Small intestine (tissue), 7 donors: Measurements from ENCODE around the gene CD200. TPM values are rescaled to one million over a fixed set of nuclear protein-coding genes. Genes with fewer than 3 reads are reported as not detected.
A peak's percentile ranks its signal among the peaks of the same experiment; 100 is the strongest.

ENCODE experiments used
- DNase-seq, 2 donors: peaks; one replicate each; pipeline versions ENCODE4 v3.0.0 to v3.0.0-alpha.2; 2013
- FAIRE-seq: peaks from 2 replicates; lab custom pipeline; 2012; peaks lifted over from hg19 to GRCh38; lab: Jason Lieb, UNC
- H3K27ac ChIP-seq, 3 donors: one replicate each; pipeline ENCODE4 v1.5.1; 2013; ENCODE audit warnings: low read length in 2 of 3, mild to moderate bottlenecking in 2 of 3, control low read depth in 1 of 3, inconsistent platforms in 1 of 3, low read depth in 1 of 3, moderate library complexity in 1 of 3
- H3K27me3 ChIP-seq, 3 donors: one replicate each; pipeline ENCODE4 v1.6.1; 2013; ENCODE audit warnings: low read length in 3 of 3, inconsistent platforms in 1 of 3; ENCODE audit not compliant: control insufficient read depth in 3 of 3, insufficient read depth in 3 of 3
- H3K36me3 ChIP-seq, 3 donors: one replicate each; pipeline ENCODE4 v1.6.1; 2013; ENCODE audit warnings: low read length in 3 of 3, inconsistent platforms in 1 of 3, low read depth in 1 of 3, mild to moderate bottlenecking in 1 of 3, moderate library complexity in 1 of 3; ENCODE audit not compliant: control insufficient read depth in 3 of 3, insufficient read depth in 2 of 3
- H3K4me1 ChIP-seq, 3 donors: one replicate each; pipeline ENCODE4 v1.6.1; 2013; ENCODE audit warnings: low read length in 2 of 3, inconsistent platforms in 1 of 3, low read depth in 1 of 3, mild to moderate bottlenecking in 1 of 3, moderate library complexity in 1 of 3; ENCODE audit not compliant: control insufficient read depth in 3 of 3, insufficient read depth in 2 of 3
- H3K4me3 ChIP-seq, 3 donors: one replicate each; pipeline ENCODE4 v1.5.1; 2013; ENCODE audit warnings: low read length in 3 of 3, control low read depth in 1 of 3, inconsistent platforms in 1 of 3, low read depth in 1 of 3, mild to moderate bottlenecking in 1 of 3, moderate library complexity in 1 of 3
- H3K9me3 ChIP-seq, 2 donors: one replicate each; pipeline ENCODE4 v1.6.1; 2013; ENCODE audit warnings: low read depth in 1 of 2, low read length in 1 of 2; ENCODE audit not compliant: control insufficient read depth in 2 of 2, insufficient read depth in 1 of 2
- WGBS, 3 donors: extraction: QIAGEN DNeasy Blood & Tissue Kit; methylation state at CpG; one replicate each; pipeline ENCODE4 v1.1.7; 2013; 5-methylcytosine and 5-hydroxymethylcytosine counted together
- polyA plus RNA-seq, 4 donors: library from polyadenylated mRNA; stranded (reverse) in 3 of 4; unstranded in 1 of 4; fragments of 200-250 nt in 3 of 4; fragments of 120-200 nt in 1 of 4; gene quantifications; one replicate each; pipeline versions ENCODE4 v1.2.1 to v1.2.3, GENCODE V29; 2013
- donor health status: healthy with polysubstance abuse.
- donor health status: control.
- donor health status: control.
- donor health status: Bipolar disorder and iron deficiency.
- donor health status: healthy.

The CD200 gene
- polyA plus RNA-seq, 4 donors, result 1.1 to 9.6 (median 7.9) TPM; not detected in 1

- H3K9me3 ChIP-seq, result peaks cover 0 to 14% of the 10 kb centered on the region in 2 donors
- no peak for FAIRE-seq
- no peaks in the 10 kb centered on the region for H3K27me3 ChIP-seq
- peak; percentile 23 to 24 for DNase-seq
- no peaks in the 10 kb centered on the region for H3K36me3 ChIP-seq
- H3K4me1 ChIP-seq, result peaks cover 0 to 8% (median 2%) of the 10 kb centered on the region in 3 donors
- 5 to 19% (median 7%) methylated on average over 11 of the region's 11 CpGs for WGBS, 3 donors
- peak overlapping the region in 2 of 3 donors; percentile 17 to 55 for H3K4me3 ChIP-seq
- H3K27ac ChIP-seq, result peak overlapping the region in 1 of 3 donors; percentile 41
Measured at GRCh38 chr3:112303764-112304325, 29.1 kb upstream of the CD200 start.

- FAIRE-seq, result no peak
- Histone ChIP-seq H3K36me3 (no peaks in the 10 kb centered on the region), H3K4me1 (peaks cover 0 to 8% (median 2%) of the 10 kb centered on the region in 3 donors), H3K27me3 (no peaks in the 10 kb centered on the region), H3K4me3 (peak overlapping the region in 1 of 3 donors; percentile 55), H3K9me3 (peaks cover 0 to 14% of the 10 kb centered on the region in 2 donors), H3K27ac (no peak overlapping the region)
- DNase-seq, result no peak
- 79 to 91% (median 88%) methylated on average over 2 of the region's 2 CpGs for WGBS, 3 donors
Measured at GRCh38 chr3:112304611-112305010, 28.3 kb upstream of the CD200 start.

GRCh38 chr3:112306825-112307224 is 26.1 kb upstream of the CD200 start:
- Histone ChIP-seq H3K4me1 (peaks cover 0 to 8% (median 2%) of the 10 kb centered on the region in 3 donors), H3K9me3 (peaks cover 0 to 12% of the 10 kb centered on the region in 2 donors), H3K27ac (no peak overlapping the region), H3K27me3 (no peaks in the 10 kb centered on the region), H3K4me3 (no peak overlapping the region), H3K36me3 (no peaks in the 10 kb centered on the region)
- WGBS, 3 donors, result 91 to 97% (median 94%) methylated on average over 9 of the region's 9 CpGs
- FAIRE-seq (no peak), DNase-seq (no peak)

- Histone ChIP-seq H3K36me3 (no peaks in the 10 kb centered on the region), H3K27me3 (no peaks in the 10 kb centered on the region), H3K4me1 (peaks cover 0 to 8% (median 2%) of the 10 kb centered on the region in 3 donors), H3K4me3 (no peak overlapping the region), H3K9me3 (peaks cover 0 to 5% of the 10 kb centered on the region in 2 donors), H3K27ac (no peak overlapping the region)
- whole genome bisulfite sequencing, 3 donors, result 83 to 90% (median 86%) methylated on average over 4 of the region's 4 CpGs
- DNase-seq (no peak), FAIRE-seq (no peak)
Measured at GRCh38 chr3:112307557-112307956, 25.4 kb upstream of the CD200 start.

- H3K9me3 ChIP-seq, result no peaks in the 10 kb centered on the region
- peak; percentile 24 to 39 for DNase-seq
- H3K27me3 ChIP-seq, result no peaks in the 10 kb centered on the region
- WGBS, 3 donors, result 40 to 55% (median 51%) methylated on average over 7 of the region's 7 CpGs
- H3K4me1 ChIP-seq, result peaks cover 0 to 8% (median 2%) of the 10 kb centered on the region in 3 donors
- no peak for FAIRE-seq
- H3K27ac ChIP-seq, result no peak overlapping the region
- no peak overlapping the region for H3K4me3 ChIP-seq
- H3K36me3 ChIP-seq, result no peaks in the 10 kb centered on the region
Measured at GRCh38 chr3:112308151-112308911, 24.6 kb upstream of the CD200 start.

GRCh38 chr3:112314649-112315048 is 18.3 kb upstream of the CD200 start:
- Histone ChIP-seq H3K4me1 (peaks cover 0 to 4% (median 0%) of the 10 kb centered on the region in 3 donors), H3K4me3 (no peak overlapping the region), H3K9me3 (no peaks in the 10 kb centered on the region), H3K27me3 (no peaks in the 10 kb centered on the region), H3K36me3 (no peaks in the 10 kb centered on the region), H3K27ac (no peak overlapping the region)
- WGBS, 3 donors, result 70 to 92% (median 89%) methylated on average over 2 of the region's 2 CpGs
- FAIRE-seq, result no peak
- no peak for DNase-seq

GRCh38 chr3:112315791-112316190 is 17.2 kb upstream of the CD200 start:
- no peak overlapping the region for H3K4me3 ChIP-seq
- WGBS, 3 donors, result 62 to 95% (median 93%) methylated on average over 1 of the region's 1 CpG
- no peaks in the 10 kb centered on the region for H3K9me3 ChIP-seq
- no peak overlapping the region for H3K27ac ChIP-seq
- FAIRE-seq (no peak), DNase-seq (no peak)
- peaks cover 0 to 7% (median 0%) of the 10 kb centered on the region in 3 donors for H3K4me1 ChIP-seq
- H3K27me3 ChIP-seq, result no peaks in the 10 kb centered on the region
- H3K36me3 ChIP-seq, result no peaks in the 10 kb centered on the region

GRCh38 chr3:112319516-112320276 is 13.3 kb upstream of the CD200 start:
- WGBS, 3 donors, result 60 to 63% (median 61%) methylated on average over 4 of the region's 4 CpGs
- no peak overlapping the region for H3K4me3 ChIP-seq
- no peaks in the 10 kb centered on the region for H3K27me3 ChIP-seq
- no peaks in the 10 kb centered on the region for H3K9me3 ChIP-seq
- no peak for FAIRE-seq
- peaks cover 0 to 7% (median 0%) of the 10 kb centered on the region in 3 donors for H3K4me1 ChIP-seq
- H3K27ac ChIP-seq, result no peak overlapping the region
- H3K36me3 ChIP-seq, result no peaks in the 10 kb centered on the region
- DNase-seq, result no peak
